COLO668 (cell line): ENCODE measurements around the gene ACACA.

ENCODE experiments used
- DNase-seq: peaks from one replicate; lab custom pipeline; 2025; ENCODE audit not compliant: unreplicated experiment; lab: John Stamatoyannopoulos, UW

The ACACA gene

DNA sequence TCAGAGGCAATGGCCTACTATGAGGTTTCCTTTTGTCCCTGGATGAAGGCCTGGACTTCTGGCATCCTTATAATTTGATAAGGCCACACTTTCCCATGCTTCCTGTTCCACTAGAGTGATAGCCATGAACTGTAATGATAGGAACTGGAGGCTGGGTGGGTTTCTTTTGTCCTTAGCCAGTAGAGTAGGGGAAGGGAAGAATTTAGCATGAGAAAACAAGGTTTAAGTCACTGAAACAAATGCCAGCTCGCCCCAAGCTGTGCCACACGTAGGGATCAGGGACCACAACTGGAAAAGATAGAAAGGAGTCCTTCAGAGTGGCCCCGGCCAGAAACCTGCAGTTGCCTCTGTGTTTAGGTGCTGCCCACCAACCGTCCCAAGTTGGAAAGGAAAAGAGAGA lies 111.7 kb downstream of the ACACA start:
- no peak for DNase-seq

DNA sequence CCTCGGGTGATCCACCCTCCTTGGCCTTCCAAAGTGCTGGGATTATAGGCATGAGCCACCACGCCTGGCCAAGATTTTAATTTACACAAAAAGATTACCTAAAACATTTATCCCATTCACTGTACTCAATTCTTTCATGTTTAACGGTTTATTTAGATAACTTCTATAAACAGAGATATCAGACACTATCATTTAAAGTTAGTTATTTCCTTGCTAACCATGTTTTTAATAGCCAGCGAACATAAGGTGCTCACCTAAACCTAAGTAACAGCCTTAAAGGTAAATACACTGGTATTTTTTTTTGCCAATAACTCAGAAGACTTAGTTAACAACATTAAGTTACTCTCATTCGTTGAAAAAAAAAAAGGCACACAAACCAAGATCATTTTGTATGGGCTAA lies 112.9 kb downstream of the ACACA start:
- DNase-seq: no peak

DNA sequence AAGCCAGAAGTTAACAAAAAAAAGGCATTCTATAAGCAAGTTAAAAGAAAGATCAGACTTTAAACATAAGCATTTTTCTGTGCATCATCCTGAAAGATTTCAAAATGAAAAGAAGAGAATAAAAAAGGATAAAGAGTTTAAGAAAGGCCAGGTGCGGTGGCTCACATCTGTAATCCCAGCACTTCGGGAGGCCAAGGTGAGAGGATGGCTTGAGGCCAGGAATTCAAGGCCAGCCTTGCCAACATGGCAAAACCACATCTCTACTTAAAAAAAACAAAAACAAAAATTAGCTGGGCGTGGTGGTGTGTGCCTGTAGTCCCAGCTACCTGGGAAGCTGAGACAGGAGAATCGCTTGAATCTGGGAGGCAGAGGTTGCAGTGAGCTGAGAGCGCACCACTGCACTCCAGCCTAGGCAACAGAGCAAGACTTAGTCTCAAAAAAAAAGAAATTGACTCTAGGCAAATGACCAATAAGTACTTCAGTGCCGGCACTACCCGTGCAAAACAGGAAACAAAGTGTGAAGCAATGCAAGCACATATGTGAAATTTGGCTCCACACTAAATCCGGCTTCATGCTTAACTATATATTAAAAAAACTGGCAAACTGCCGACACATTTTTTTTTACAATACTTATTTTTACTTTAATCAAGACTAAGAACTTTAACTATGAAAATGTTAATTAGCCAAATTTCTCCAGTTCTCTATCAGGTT lies 114.1 kb downstream of the ACACA start:
- no peak for DNase-seq

DNA sequence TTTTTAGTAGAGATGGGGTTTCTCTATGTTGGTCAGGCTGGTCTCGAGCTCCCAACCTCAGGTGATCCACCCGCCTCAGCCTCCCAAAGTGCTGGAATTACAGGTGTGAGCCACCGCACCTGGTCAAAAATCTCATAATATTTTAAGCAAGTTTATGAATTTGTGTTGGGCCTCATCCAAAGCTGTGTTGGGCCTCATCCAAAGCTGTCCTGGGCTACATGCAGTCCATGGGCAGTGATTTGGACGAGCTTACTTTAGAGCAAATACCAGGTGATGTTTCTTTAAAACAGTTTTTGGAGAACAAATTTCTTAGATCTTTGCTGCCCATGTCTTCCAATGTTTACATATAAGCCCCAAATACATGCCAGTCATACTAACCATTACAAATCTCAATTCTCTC lies 115.3 kb downstream of the ACACA start:
- DNase-seq: no peak

DNA sequence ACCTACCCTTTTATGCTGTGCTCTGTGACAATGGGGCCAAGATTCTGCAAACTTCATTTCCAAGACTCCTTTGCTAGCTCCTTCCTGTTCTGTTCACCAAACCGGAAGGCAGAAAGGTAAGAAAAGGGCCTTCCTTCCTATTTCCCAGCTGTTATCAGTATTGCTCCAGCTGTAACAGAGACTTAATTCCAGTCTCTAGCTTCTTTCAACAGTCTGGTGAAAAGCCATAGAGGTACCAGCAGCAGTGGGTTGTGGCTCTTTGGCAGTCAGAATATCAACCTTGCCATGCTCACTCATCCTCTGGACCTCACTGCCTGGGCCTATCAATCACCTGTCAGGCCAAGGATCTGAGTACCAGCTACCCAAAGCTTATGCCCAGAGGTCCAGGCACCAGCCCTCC lies 120.2 kb downstream of the ACACA start:
- DNase-seq: no peak

DNA sequence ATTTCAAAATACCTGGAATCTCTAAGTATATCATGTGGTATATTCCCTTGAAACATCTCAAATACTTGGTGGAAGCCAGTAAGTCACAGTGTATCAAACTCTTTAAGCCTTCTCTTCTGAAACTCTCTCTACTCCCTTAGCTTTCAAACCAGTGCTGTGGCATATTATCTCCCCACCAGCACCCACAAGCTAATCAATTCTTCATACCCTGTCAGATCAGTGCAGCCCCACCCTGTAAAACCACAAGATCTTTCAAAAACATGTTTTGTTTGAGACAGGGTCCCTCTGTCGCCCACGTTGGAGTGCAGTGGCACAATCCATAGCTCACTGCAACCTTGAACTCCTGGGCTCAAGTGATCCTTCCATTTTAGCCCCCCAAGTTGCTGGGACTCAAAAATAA lies 122.4 kb downstream of the ACACA start:
- no peak for DNase-seq

DNA sequence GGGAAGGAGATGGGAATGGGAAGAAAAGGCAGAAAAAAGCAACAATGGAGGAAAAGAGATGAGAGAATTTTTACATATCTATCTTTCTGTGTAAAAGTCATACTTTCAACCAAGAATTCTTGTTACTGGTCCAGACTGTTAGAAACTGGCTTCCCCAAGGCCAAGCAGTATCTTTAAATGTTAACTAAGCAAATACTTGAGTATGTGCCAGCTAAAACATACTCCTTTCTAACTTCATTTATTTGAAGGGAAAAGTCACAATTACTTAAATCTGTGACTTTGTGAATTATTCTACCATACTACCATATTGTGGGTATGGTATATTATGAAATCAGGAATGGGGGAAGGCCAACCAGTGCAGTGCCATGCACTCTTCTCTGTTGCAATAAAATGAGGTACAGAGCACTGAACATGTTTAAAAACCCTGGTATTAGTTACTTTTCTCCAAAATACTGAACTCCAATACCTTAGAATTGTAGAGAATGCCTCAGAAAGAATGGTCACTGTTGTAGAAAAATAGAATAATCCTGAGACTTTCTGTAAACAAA lies 123.1 kb downstream of the ACACA start:
- no peak for DNase-seq

DNA sequence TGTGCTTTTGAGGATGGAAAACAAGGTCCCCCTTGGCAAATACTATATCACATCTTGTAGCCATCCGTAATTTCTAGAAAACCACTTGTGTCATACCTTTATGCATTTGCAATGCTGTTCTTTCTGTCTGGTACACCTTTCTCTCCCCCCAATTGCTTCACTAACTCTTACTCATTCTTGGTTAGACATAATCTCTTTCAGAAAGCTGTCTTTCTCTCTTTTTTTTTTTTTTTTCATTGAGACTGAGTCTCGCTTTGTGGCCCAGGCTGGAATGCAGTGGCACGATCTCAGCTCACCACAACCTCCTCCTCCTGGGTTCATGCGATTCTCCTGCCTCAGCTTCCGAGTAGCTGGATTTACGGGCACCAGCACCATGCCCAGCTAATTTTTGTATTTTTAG lies 125.8 kb downstream of the ACACA start:
- no peak for DNase-seq

DNA sequence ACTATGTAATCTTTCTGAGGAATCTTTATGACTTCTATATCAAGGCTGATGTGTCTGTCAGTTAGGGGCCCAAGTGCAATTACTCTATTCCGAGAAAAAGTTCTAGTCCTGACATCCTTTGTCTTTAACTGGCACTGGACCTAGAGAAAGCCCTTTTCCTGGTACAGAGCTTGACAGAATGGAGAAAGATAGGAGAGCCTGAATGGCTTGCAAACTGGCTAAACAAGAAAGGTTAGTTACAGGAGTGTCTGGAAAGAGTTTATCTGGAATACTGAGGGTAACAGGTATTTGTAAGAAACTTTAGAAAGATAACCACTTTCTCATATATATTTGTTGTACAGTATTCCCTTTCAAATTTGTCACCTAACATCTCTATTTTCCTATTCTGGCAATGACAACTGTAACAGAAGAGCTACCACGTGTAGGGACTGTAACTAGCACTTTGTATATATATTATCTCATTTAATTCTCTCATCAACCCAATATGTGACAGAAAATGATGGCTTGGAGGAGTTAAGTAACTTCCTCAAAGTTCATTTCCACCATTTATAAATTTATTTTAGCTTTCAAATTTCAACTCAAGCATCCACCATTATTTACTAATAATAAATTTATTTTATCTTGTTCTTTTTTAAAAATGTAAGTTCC lies 128.3 kb downstream of the ACACA start:
- no peak for DNase-seq

DNA sequence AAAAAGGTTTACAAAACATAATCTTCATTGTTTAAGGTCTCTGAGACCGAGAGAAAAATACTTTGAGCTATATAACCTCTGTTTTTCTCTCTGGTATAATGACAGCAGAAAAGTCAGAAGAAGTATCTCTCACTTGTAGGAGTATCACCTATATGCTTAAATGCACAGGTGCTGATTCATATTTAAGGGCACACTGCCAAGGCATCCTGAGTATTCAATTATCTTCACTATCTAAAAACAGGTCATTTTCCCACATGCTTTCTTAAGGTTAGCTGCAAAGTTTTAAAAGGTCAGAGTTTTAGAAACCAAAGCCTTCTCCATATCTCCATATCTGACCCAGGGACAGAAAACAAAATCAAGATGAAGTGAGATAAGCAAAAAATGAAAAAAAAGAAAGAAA lies 130.2 kb downstream of the ACACA start:
- no peak for DNase-seq

DNA sequence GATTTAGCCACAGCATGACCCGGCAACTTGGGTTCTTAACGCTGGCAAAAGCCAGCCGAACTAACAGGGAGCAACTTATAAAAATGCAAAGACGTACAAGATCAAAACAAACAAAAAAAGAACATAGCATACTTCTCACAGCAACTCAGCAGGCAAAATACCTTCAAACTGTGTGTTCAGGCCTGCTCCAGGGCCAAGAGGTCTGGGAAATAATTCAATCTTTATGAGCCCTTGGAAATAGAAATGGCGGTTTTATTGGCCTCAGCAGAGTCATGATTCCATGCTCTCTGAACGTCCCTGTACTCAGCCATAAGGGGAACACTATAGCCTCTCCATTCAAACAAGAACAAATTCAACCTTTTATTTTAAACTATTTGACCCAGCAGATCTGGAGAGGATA lies 132.2 kb downstream of the ACACA start:
- no peak for DNase-seq

DNA sequence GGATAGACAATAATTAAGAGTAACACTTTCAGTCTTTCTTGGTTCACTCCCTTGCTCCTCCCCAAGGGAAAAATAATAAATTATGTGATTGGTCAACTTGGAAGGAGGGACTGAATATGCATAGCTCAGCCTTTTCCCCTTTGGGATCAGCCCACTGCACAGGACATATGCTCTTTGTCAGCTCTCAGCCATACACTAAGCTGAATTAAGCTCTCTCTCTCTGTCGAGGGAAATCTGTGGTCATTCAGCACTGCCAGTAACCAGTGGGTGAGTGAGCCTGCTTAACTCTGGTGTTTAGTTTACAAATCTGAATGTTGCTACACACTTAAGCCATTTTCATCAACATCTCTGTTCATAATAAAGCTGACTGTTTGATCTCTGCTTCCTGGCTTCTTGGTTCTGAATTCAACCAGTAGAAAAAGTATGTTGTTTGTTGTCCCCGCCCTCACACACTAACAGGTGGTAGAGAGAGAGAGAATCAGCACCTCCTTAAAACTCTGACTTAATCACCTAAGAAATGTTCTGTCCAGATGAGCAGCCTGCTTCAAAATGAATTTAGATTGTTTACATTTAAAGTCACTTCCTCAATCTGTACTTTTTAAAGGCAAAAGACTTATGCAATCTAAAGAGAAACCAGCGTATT lies 133.1 kb downstream of the ACACA start:
- no peak for DNase-seq

DNA sequence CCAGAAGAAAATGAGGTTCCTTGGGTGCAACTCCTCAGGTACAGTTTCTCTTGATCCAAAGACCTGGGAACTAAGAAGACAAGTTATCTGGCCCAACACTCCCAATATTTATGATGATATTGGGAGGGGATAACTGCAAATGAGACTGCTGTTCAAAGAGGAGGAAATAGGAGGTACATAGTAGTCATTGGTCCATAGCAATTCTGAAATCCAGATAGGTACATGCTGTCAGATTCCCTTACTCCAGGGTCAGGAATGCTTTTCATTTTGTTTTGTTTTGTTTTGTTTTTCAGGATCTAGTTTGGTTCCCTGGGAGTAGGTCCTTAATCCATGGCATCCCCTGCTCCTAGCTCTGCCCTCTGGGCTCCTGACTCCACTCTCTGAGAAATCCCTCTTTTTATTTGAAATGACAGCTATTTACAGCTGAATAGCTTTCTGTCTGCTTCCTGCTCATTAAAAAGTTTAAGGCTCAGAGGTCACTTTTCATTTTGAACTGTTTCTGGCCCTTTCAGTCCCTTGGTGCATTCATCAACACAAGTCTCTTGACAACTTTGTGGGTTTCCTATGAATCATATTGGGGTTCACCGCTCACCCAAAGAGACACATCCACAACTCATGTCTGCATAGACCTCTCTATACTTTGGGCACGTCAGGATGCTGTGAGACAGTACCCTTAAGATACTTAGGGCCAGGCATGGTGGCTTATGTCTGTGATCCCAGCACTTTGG lies 141.0 kb downstream of the ACACA start:
- no peak for DNase-seq

DNA sequence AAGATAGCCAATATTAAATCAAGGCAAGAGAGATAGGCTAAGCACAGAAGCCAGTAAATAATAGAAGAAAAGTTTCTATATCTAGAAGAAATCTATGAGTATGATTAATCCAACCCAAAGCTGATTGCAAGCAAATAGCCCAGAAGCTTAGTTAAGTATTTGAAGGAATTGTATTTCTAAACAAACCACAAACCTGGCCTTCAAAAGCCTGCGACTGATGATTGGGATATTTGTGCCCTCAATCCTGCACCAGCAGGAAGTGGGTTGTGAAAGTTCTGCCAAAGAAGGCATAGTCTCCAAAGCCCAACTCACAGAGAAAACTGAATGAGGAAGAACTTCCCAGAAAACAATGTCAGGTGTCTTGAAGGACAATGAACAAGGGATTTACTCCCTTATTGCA lies 145.3 kb downstream of the ACACA start:
- no peak for DNase-seq

DNA sequence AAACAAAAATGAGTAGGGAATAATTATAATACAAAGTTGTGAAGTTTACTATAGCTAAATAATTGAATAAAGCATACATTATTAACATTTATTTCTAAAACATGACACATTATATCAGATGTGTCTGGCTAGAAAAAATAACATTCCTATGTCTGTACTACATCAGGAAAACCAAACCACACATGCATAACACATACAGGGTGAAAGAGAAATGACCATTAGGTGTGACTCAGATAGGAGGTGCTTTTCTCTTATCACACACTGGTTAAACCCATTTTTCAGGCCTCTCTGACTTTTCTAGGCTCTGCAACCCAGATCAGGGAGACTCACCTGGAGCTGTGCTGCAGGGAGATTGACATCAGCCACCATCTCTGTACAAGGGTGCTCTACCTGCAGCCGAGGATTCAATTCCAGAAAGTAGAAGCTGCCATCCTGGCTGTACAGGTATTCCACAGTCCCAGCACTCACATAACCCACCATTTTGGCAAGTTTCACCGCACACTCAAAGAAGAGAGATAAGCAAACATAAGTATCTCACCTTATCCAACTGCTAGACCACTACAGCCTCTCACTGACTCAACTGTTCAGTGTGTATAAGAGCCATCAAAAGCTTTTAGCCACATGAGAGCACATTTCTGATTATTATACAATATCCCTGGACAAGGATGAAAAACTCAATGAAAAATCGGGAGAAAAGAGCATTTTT lies 147.5 kb downstream of the ACACA start:
- DNase-seq: no peak

DNA sequence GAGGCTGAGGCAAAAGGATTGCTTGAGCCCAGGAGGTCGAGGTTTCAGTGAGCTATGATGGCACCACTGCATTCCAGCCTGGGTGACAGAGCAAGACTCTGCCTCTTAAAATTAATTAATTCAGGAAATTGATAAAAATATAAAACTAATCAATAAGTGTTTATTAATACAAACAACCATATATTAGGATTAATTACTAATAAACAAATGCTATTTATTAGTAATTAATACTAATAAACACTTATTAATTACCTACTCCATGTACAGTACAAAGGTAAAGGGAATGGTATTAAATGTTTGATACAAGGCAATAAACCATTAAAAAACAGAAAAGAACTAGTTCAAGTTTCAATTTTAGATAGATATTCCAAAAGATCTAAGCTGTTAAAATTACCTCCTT lies 150.0 kb downstream of the ACACA start:
- no peak for DNase-seq

DNA sequence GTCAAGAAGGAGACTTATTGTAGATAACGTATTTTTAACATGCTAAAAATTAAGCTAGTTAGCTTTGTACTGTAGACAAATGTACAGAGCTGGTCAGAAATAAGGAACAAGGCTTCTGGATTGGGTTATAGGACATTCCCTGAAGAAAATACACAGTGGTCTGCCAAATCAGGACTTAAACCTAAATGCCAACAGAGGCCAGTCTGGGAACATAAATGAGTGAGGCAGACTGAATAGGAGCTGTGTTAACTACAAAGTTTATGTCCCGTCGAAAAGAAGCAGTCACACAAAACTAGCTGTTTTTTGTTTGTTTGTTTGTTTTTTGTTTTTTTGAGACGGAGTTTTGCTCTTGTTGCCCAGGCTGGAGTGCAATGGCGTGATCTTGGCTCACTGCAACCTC lies 151.2 kb downstream of the ACACA start:
- DNase-seq: no peak

DNA sequence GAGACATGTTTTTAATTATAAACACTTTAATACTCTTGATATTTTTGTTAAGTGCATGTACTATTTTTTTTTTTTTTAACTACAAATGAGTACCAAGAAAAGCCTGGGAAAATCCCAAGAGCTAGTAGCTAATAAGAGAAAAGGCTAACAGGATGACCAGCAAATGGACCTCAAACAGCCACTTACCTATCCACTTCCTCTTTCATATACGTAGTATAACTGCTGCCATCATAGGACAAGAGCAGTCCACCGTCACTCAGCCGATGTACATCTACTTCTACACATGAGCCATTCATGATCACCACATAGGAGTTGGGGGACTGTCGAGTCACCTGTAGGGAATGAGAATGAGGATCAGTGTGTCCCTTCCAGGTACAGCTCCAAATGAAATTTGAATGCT lies 158.8 kb downstream of the ACACA start:
- no peak for DNase-seq

DNA sequence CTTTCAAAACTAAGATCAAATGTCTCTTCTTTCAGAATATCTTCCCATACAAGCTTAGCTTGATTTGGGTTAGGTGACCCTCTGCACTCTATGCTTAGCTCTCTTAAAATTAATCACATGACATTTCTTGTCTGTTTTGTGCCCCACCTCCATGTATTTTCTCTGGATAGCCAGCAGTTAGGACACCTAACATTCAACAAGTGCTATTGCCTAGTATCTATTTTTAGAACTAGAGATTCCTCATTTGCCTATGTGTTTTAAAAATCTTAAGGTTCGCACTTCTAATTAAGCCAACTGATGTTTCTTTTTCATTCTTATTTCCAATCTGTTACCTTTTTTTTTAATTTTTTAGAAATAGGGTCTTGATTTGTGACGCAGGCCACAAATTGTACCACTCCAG lies 160.6 kb downstream of the ACACA start:
- no peak for DNase-seq

DNA sequence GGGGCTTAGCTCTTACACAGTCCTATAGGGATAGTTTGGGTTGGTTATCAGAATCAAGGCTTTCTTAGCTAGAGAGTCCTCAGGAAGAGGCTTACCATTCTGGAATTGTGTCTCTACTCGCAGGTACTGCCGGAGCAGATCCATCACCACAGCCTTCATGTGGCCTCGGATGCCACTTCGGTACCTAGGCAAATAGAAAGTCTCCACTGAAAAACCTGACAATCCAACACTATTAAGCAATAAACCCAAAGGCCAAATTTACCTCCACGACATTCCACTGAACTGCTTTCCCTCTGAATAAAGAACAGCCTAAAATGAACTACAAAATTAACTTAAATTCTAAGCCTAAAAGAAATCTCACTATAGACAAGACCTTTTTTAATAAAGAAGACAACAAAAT lies 166.3 kb downstream of the ACACA start:
- no peak for DNase-seq

DNA sequence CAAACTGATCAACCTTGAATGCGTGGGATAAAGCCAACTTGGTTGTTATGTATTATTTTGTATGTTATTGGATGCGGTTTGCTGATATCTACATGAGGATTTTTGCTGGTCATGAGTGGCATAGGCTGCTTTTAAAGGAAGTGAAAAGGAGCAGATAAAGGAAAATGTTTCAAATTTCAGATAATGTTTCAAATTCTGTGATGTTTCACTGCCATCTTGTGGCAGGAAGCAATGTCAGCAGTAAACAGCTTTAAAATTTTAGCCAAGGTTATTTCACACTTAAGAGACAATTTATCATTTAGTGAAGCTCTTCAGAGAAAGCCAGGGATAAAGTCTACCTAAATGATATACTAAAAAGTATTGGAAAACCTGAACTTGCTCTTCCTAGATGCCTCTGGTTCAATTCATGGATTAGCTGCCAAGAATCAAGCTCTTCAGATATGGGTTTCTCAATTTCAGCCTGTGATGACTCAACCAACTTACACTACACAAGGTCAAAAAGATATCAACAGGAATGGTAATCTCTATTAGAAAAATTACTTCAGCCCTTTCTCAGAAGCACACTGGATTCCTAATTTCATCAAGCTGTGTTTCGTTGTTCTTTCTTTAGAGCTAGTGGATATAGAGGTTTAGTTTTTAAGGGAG lies 166.8 kb downstream of the ACACA start:
- no peak for DNase-seq
